CD8-positive, alpha-beta memory T cell (primary cell): ENCODE measurements around the gene MMAA. TPM values are rescaled to one million over a fixed set of nuclear protein-coding genes. Genes with fewer than 3 reads are reported as not detected.
"Not testable (repeated sequence)": the region's sequence is repeated elsewhere in the genome, so short reads cannot be mapped to it uniquely, and the experiment has no call there.

Experiments used
- CTCF ChIA-PET: fragments of 350-600 bp; sonication (Branson Sonifier 250); formaldehyde crosslinking; loops from one replicate; lab custom pipeline; 2021; ENCODE audit warnings: antibody characterized with exemption; lab: Charles Lee
- POLR2A ChIA-PET: fragments of 350-600 bp; sonication (Branson Sonifier 250); formaldehyde crosslinking; loops from one replicate; lab custom pipeline; 2021; ENCODE audit warnings: antibody characterized with exemption; lab: Charles Lee
- DNase-seq, 5 donors: peaks; one replicate each; pipeline versions ENCODE4 v3.0.0 to v3.0.0-alpha.2; 2020 to 2022; ENCODE audit warnings: mixed read lengths in 1 of 5
- H3K27ac ChIP-seq: one replicate; pipeline ENCODE4 v1.7.0; 2013; ENCODE audit warnings: low read depth, mild to moderate bottlenecking, low read length, moderate library complexity
- H3K27me3 ChIP-seq: 2 replicates; pipeline ENCODE4 v1.7.0; 2013; ENCODE audit warnings: low read length, mild to moderate bottlenecking; ENCODE audit not compliant: insufficient read depth, poor library complexity, severe bottlenecking
- H3K36me3 ChIP-seq: 2 replicates; pipeline ENCODE4 v1.7.0; 2013; ENCODE audit warnings: mild to moderate bottlenecking, low read length, moderate library complexity; ENCODE audit not compliant: insufficient read depth
- H3K4me1 ChIP-seq: 2 replicates; pipeline ENCODE4 v1.7.0; 2013; ENCODE audit warnings: mild to moderate bottlenecking, low read length, moderate library complexity; ENCODE audit not compliant: insufficient read depth
- H3K4me3 ChIP-seq: 2 replicates; pipeline ENCODE4 v1.7.0; 2013; ENCODE audit warnings: mild to moderate bottlenecking, low read length
- H3K9me3 ChIP-seq: 2 replicates; pipeline ENCODE4 v1.7.0; 2013; ENCODE audit warnings: mild to moderate bottlenecking, low read length
- H3K27ac Mint-ChIP-seq, 8 donors: one replicate each; pipeline ENCODE4 v1.8.0; 2020 to 2021; ENCODE audit warnings: mixed read lengths in 8 of 8, mild to moderate bottlenecking in 6 of 8, inconsistent platforms in 3 of 8, moderate library complexity in 3 of 8
- H3K27me3 Mint-ChIP-seq, 2 donors: one replicate each; pipeline ENCODE4 v1.8.0; 2020 to 2021; ENCODE audit warnings: mixed read lengths in 2 of 2, mild to moderate bottlenecking in 1 of 2, moderate library complexity in 1 of 2
- H3K36me3 Mint-ChIP-seq, 3 donors: one replicate each; pipeline ENCODE4 v1.8.0; 2020 to 2021; ENCODE audit warnings: mixed read lengths in 3 of 3, inconsistent platforms in 1 of 3, mild to moderate bottlenecking in 1 of 3
- H3K4me1 Mint-ChIP-seq, 3 donors: one replicate each; pipeline ENCODE4 v1.8.0; 2020 to 2021; ENCODE audit warnings: mixed read lengths in 3 of 3, inconsistent platforms in 1 of 3, mild to moderate bottlenecking in 1 of 3
- H3K4me3 Mint-ChIP-seq, 7 donors: one replicate each; pipeline ENCODE4 v1.8.0; 2020 to 2021; ENCODE audit warnings: mixed read lengths in 7 of 7, mild to moderate bottlenecking in 6 of 7, moderate library complexity in 4 of 7, inconsistent platforms in 2 of 7
- H3K9me3 Mint-ChIP-seq, 5 donors: one replicate each; pipeline ENCODE4 v1.8.0; 2020 to 2022; ENCODE audit warnings: mixed read lengths in 5 of 5, mild to moderate bottlenecking in 3 of 5, moderate library complexity in 2 of 5, inconsistent platforms in 1 of 5
- polyA plus RNA-seq: library from polyadenylated mRNA; unstranded; fragments of 300-500 nt; fragmentation: Illumina TruSeq; gene quantifications from one replicate; pipeline ENCODE4 v1.2.3, GENCODE V29; 2021
- total RNA-seq, 2 experiments: library from RNA; stranded (reverse); gene quantifications; one replicate each; pipeline ENCODE4 v1.2.3, GENCODE V29; 2021

Gene MMAA
- total and polyA plus RNA-seq, 3 experiments from 2014 or later: 7.2 to 14.9 (median 13.1) TPM

DNA sequence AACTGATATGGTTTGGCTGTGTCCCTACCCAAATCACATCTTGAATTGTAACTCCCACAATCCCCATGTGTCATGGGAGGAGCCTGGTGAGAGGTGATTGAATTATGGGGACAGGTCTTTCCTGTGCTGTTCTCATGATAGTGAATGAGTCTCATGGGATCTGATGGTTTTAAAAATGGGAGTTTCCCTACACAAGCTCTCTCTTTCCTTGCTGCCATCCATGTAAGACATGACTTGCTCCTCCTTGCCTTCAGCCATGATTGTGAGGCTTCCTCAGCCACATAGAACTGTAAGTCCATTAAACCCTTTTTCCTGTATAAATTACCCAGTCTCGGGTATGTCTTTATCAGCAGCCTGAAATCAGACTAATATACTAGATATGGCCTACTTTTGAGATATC lies 2.9 kb downstream of the MMAA start:
- not testable (repeated sequence) for H3K27me3 ChIP-seq, DNase-seq, H3K27me3 Mint-ChIP-seq, H3K9me3 Mint-ChIP-seq, H3K27ac ChIP-seq, H3K36me3 ChIP-seq, H3K4me3 ChIP-seq, H3K9me3 ChIP-seq
- Mint-ChIP-seq H3K4me1 (peaks cover 50 to 77% (median 73%) of the 10 kb centered on the region in 3 donors), H3K4me3 (peak overlapping the region in 1 of 7 donors; percentile 69), H3K36me3 (peaks cover 0 to 15% (median 6%) of the 10 kb centered on the region in 3 donors), H3K27ac (peak overlapping the region in 4 of 8 donors; percentile 1 to 71 (median 21))
- CTCF ChIA-PET: interaction anchor here (1.4 kb wide), 1 partner anchor 8 kb away, joined by 3 read pairs; no protein-coding TSS in a partner anchor
- peaks cover 52% of the 10 kb centered on the region for H3K4me1 ChIP-seq
- POLR2A ChIA-PET: interaction anchor here (1.2 kb wide), 1 partner anchor 112 kb away, joined by 3 read pairs; no protein-coding TSS in a partner anchor

DNA sequence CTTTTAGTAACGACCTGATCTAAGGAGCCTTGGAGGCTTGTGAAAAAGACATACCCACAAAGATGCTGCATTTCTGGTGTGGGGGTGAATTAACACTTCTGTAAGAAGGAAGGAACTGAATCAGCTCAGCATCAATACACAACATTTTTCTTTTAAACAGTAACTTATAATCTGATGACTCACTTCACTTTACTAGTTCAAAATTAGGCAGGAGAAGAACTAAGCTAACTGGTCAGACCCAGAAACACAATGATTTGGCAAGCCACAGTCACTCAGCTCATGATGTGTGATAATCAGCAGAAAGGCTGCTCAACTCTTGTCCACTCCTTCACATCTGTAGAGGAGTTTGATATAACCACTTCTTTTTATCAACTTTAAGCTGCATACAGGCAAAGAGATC lies 4.6 kb downstream of the MMAA start:
- peak overlapping the region; percentile 13 to 87 (median 68) for H3K27ac Mint-ChIP-seq
- H3K27ac ChIP-seq: peak overlapping the region; percentile 25

DNA sequence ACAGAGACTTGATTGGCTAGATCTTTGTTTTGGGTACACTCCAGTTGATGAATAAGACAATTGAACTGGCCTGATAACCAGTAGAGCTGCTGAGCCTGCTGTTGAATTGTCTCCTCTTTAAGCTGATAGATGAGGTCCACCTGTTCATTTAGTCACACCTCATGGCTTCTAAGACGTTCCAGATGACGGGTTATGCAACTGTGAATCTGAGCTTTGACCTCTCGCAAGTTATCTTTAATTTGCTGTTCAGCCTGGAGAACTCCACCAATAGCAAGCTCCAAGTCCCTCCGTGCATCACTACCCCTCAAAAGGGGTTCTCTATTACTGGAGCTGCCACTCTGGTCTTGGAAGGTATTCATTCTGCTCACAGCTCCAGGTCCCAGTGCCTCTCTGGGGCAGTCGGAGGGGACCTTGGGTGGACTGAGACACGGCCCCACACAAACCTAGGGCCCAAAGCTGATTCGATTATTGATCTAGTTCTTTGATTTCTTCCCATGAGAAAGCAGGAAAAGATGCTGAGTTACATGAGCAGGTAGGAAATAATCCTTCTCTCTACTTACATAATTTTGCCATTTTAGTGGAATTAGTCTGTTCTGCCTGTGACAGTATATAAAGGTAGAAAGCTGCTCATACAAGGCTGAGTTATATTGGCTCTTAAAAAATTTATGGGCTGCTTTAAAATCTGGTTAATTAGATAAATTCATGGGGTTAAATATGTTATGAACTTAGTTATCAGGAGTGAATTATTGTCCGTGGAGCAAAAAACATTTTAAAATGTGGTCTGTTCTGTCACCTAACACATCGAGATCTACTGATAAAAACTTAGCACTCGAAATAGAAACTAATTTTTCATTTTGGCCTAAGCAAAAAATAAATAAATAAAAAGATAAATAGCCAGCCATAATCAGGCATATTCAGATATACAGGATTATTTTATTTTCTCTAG lies 6.8 kb downstream of the MMAA start:
- ChIA-PET POLR2A (no interaction called here), CTCF (interaction anchor here (1.1 to 2.3 kb wide), 2 partner anchors 9 kb away, joined by 3 to 10 read pairs; no protein-coding TSS in a partner anchor)
- H3K27ac ChIP-seq: no peak overlapping the region
- Mint-ChIP-seq H3K4me1 (peaks cover 38 to 58% (median 54%) of the 10 kb centered on the region in 3 donors), H3K4me3 (peak overlapping the region in 5 of 7 donors; percentile 29 to 45 (median 42)), H3K9me3 (peaks cover 0 to 2% (median 0%) of the 10 kb centered on the region in 5 donors), H3K27ac (peak overlapping the region in 5 of 8 donors; percentile 35 to 92 (median 66)), H3K27me3 (no peaks in the 10 kb centered on the region), H3K36me3 (peaks cover 6 to 13% (median 11%) of the 10 kb centered on the region in 3 donors)
- H3K4me1 ChIP-seq: peaks cover 32% of the 10 kb centered on the region
- no peaks in the 10 kb centered on the region for H3K36me3 ChIP-seq
- no peak overlapping the region for H3K4me3 ChIP-seq
- H3K9me3 ChIP-seq: no peaks in the 10 kb centered on the region
- H3K27me3 ChIP-seq: no peaks in the 10 kb centered on the region
- peak in 1 of 5 donors; percentile 5 for DNase-seq

More for the DNA sequence above, 4.6 kb downstream of the MMAA start:
- H3K4me3 Mint-ChIP-seq: peak overlapping the region in 2 of 7 donors; percentile 4 to 38
- H3K27me3 ChIP-seq: no peaks in the 10 kb centered on the region
- no peaks in the 10 kb centered on the region for H3K9me3 ChIP-seq
- H3K36me3 Mint-ChIP-seq: peaks cover 0 to 15% (median 7%) of the 10 kb centered on the region in 3 donors
- no peaks in the 10 kb centered on the region for H3K36me3 ChIP-seq
- peaks cover 43% of the 10 kb centered on the region for H3K4me1 ChIP-seq
- no peak overlapping the region for H3K4me3 ChIP-seq
- no peaks in the 10 kb centered on the region for H3K27me3 Mint-ChIP-seq
- H3K4me1 Mint-ChIP-seq: peaks cover 45 to 69% (median 62%) of the 10 kb centered on the region in 3 donors
- ChIA-PET CTCF (no interaction called here), POLR2A (no interaction called here)
- H3K9me3 Mint-ChIP-seq: no peaks in the 10 kb centered on the region
- DNase-seq: no peak

DNA sequence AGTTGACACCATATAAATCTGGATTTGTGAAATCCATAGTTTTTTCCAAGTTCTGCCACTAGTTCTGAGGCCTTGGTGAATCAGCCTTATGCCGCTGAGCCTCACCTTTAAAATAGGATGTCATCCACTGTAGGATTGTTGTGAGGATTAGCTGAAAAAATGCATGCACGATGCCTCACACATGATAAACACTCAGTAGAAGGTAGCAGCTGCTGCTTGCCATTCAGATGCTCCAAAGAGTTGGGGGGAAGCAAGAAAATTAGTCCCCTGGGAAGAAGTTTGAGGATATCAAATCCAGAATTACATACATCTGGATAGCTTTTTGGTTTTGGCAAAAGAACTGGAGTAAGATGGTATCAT lies 7.4 kb downstream of the MMAA start:
- Histone ChIP-seq H3K36me3 (no peaks in the 10 kb centered on the region), H3K27me3 (no peaks in the 10 kb centered on the region), H3K27ac (no peak overlapping the region), H3K4me1 (peaks cover 26% of the 10 kb centered on the region), H3K4me3 (no peak overlapping the region), H3K9me3 (no peaks in the 10 kb centered on the region)
- peaks cover 35 to 56% (median 53%) of the 10 kb centered on the region in 3 donors for H3K4me1 Mint-ChIP-seq
- peak overlapping the region in 2 of 8 donors; percentile 76 to 92 for H3K27ac Mint-ChIP-seq
- peaks cover 6 to 13% (median 11%) of the 10 kb centered on the region in 3 donors for H3K36me3 Mint-ChIP-seq
- no peak for DNase-seq
- H3K27me3 Mint-ChIP-seq: no peaks in the 10 kb centered on the region
- ChIA-PET CTCF (interaction anchor here (2.3 kb wide), 1 partner anchor 10 kb away, joined by 10 read pairs; no protein-coding TSS in a partner anchor), POLR2A (no interaction called here)
- peaks cover 0 to 2% (median 0%) of the 10 kb centered on the region in 5 donors for H3K9me3 Mint-ChIP-seq
- peak overlapping the region in 2 of 7 donors; percentile 10 to 19 for H3K4me3 Mint-ChIP-seq

GRCh38 chr4:145635117-145635516 lies 15.9 kb downstream of the MMAA start:
- H3K9me3 ChIP-seq: no peaks in the 10 kb centered on the region
- no peaks in the 10 kb centered on the region for H3K27me3 ChIP-seq
- Mint-ChIP-seq H3K4me1 (peaks cover 7 to 32% (median 30%) of the 10 kb centered on the region in 3 donors), H3K27me3 (no peaks in the 10 kb centered on the region), H3K36me3 (peaks cover 7 to 31% (median 9%) of the 10 kb centered on the region in 3 donors), H3K27ac (peak overlapping the region in 2 of 8 donors; percentile 11 to 58), H3K4me3 (no peak overlapping the region), H3K9me3 (no peaks in the 10 kb centered on the region)
- no peak overlapping the region for H3K4me3 ChIP-seq
- no peak overlapping the region for H3K27ac ChIP-seq
- ChIA-PET CTCF (interaction anchor here (1.2 kb wide), 1 partner anchor 10 kb away, joined by 3 read pairs; no protein-coding TSS in a partner anchor), POLR2A (no interaction called here)
- no peaks in the 10 kb centered on the region for H3K4me1 ChIP-seq
- DNase-seq: no peak
- H3K36me3 ChIP-seq: no peaks in the 10 kb centered on the region

DNA sequence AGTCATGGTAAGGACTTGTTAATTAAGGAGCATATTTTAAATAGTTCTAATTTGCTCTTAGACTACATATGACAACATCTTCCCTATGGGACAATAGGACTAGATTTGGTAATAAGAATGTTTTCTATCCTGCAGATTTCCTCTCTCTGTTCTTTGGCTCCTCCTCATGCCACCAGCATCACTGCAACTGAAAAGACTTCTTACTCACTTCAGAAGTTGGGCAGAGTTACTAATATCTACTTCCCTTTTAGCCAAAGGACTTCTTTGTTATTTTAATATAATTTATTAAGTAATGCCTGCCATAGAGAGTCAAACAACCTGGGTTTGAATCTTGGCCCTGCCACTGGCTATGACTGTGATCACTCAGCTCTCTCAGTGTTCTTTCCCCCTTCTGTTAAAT lies 16.4 kb downstream of the MMAA start:
- H3K27ac ChIP-seq: no peak overlapping the region
- H3K4me3 Mint-ChIP-seq: no peak overlapping the region
- ChIA-PET POLR2A (no interaction called here), CTCF (no interaction called here)
- H3K4me1 Mint-ChIP-seq: peaks cover 6 to 29% (median 28%) of the 10 kb centered on the region in 3 donors
- H3K36me3 Mint-ChIP-seq: peaks cover 7 to 36% (median 11%) of the 10 kb centered on the region in 3 donors
- peak overlapping the region in 1 of 8 donors; percentile 36 for H3K27ac Mint-ChIP-seq
- no peaks in the 10 kb centered on the region for H3K9me3 Mint-ChIP-seq
- no peaks in the 10 kb centered on the region for H3K4me1 ChIP-seq
- H3K4me3 ChIP-seq: no peak overlapping the region
- no peaks in the 10 kb centered on the region for H3K27me3 ChIP-seq
- no peaks in the 10 kb centered on the region for H3K27me3 Mint-ChIP-seq
- no peaks in the 10 kb centered on the region for H3K9me3 ChIP-seq
- DNase-seq: no peak
- no peaks in the 10 kb centered on the region for H3K36me3 ChIP-seq

DNA sequence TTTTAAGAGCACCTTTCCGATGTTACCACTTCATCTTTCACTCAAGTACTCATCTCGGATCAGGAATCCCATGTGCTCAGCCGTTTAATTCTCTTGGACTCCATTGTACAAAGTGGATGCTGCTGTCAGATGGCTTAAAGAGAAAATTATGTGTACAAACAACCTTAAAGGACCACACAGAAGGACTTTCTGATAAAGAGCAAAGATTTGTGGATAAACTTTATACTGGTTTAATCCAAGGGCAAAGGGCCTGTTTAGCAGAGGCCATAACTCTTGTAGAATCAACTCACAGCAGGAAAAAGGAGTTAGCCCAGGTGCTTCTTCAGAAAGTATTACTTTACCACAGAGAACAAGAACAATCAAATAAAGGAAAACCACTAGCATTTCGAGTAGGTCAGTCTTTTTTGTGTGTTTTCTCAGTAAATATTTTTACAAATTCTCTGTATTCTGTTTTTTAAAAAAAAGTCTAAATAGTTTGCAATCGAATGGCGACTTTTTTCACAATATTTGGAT lies 20.1 kb downstream of the MMAA start:
- Mint-ChIP-seq H3K4me1 (peaks cover 2 to 25% (median 11%) of the 10 kb centered on the region in 3 donors), H3K4me3 (no peak overlapping the region), H3K9me3 (no peaks in the 10 kb centered on the region), H3K27me3 (no peaks in the 10 kb centered on the region), H3K36me3 (peaks cover 0 to 56% (median 25%) of the 10 kb centered on the region in 3 donors), H3K27ac (no peak overlapping the region)
- Histone ChIP-seq H3K27me3 (no peaks in the 10 kb centered on the region), H3K4me1 (no peaks in the 10 kb centered on the region), H3K27ac (no peak overlapping the region), H3K36me3 (no peaks in the 10 kb centered on the region), H3K4me3 (no peak overlapping the region), H3K9me3 (no peaks in the 10 kb centered on the region)
- ChIA-PET CTCF (no interaction called here), POLR2A (no interaction called here)
- no peak for DNase-seq
